H1 (cell line): ENCODE data around the gene CHST3. TPM values are rescaled to one million over a fixed set of nuclear protein-coding genes. Genes with fewer than 3 reads are reported as not detected.

ENCODE experiments used
- CREB1 ChIP-seq: IDR thresholded peaks from 2 replicates; pipeline ENCODE4 v1.6.1; 2012; ENCODE audit warnings: inconsistent platforms
- SIX5 ChIP-seq: IDR thresholded peaks from 2 replicates; pipeline ENCODE4 v1.6.1; 2011; ENCODE audit warnings: mild to moderate bottlenecking, low read depth, low read length
- SUZ12 ChIP-seq: fragments of 200-600 bp; sonication (generic); IDR thresholded peaks from 2 replicates; pipeline ENCODE4 v1.6.1; 2012; ENCODE audit warnings: mild to moderate bottlenecking, inconsistent platforms, low read length, moderate library complexity, mixed read lengths
- TAF1 ChIP-seq: IDR thresholded peaks from 2 replicates; pipeline ENCODE4 v1.6.1; 2011; ENCODE audit warnings: mild to moderate bottlenecking, low read depth, low read length
- polyA plus RNA-seq, 7 experiments: library from polyadenylated mRNA; depleted of rRNA in 3 of 7; stranded (reverse) in 5 of 7; unstranded in 2 of 7; fragments of >200 nt in 5 of 7; fragments of 200-250 nt in 2 of 7; gene quantifications; 1 replicate in 5 of 7; 2 replicates in 1 of 7; 4 replicates in 1 of 7; pipeline versions ENCODE4 v1.2.1 to v1.2.3, GENCODE V29; 2011 to 2013; ENCODE audit warnings: missing spikeins in 2 of 7, mixed read lengths in 2 of 7
- total RNA-seq: library from RNA; stranded (reverse); fragmentation: NEBNext Ultra II Directional; extraction: Animal tissue kit (Norgen Biotek cat#: 25700); gene quantifications from 2 replicates; pipeline ENCODE4 v1.2.1, GENCODE V29; 2021

CHST3 gene
- total and polyA plus RNA-seq, 2 of the 8 experiments (the other 6 are each of a cell fraction or from before 2014, with no cell fraction given): 2.0 to 5.8 TPM

GRCh38 chr10:71969929-71970328, 5.7 kb downstream of the CHST3 start (continued):
- TF ChIP-seq TAF1 (no peak), CREB1 (no peak), SIX5 (no peak), SUZ12 (no peak)
